Prostate gland (tissue), 2 donors: ENCODE measurements around the gene LENG1. TPM values are rescaled to one million over a fixed set of nuclear protein-coding genes. Genes with fewer than 3 reads are reported as not detected.

ENCODE experiments used
- DNase-seq: peaks from one replicate; pipeline ENCODE4 v3.0.0-alpha.2; 2019; ENCODE audit warnings: low spot score
- H3K27ac ChIP-seq, 2 donors: fragments of 200-600 bp; sonication (generic); 2 replicates each; pipeline ENCODE4 v1.5.1; 2017 to 2019
- H3K27me3 ChIP-seq: fragments of 200-600 bp; sonication (generic); replicated peaks from 2 replicates; pipeline ENCODE4 v1.5.1; 2019; ENCODE audit not compliant: insufficient read depth
- H3K36me3 ChIP-seq, 2 donors: fragments of 200-600 bp; sonication (generic); 1 replicate in 1 of 2; 2 replicates in 1 of 2; pipeline versions ENCODE4 v1.5.1 to v1.8.1; 2017 to 2019
- H3K4me1 ChIP-seq: fragments of 200-600 bp; sonication (generic); replicated peaks from 2 replicates; pipeline ENCODE4 v1.5.1; 2019
- H3K4me3 ChIP-seq, 2 donors: fragments of 200-600 bp; sonication (generic); 2 replicates each; pipeline ENCODE4 v1.5.1; 2017 to 2019
- H3K9me3 ChIP-seq: fragments of 200-600 bp; sonication (generic); 2 replicates; pipeline ENCODE4 v1.5.1; 2017
- CTCF ChIP-seq, 4 experiments: fragments of 200-600 bp in 2 of 4; fragments of 450-650 bp in 2 of 4; sonication (generic) in 2 of 4; IDR thresholded peaks; 1 replicate in 3 of 4; 2 replicates in 1 of 4; pipeline ENCODE4 v1.5.1; 2016 to 2019; ENCODE audit warnings: antibody characterized with exemption in 4 of 4, mild to moderate bottlenecking in 2 of 4, moderate library complexity in 2 of 4
- POLR2A ChIP-seq: fragments of 450-650 bp; IDR thresholded peaks from one replicate; pipeline ENCODE4 v1.6.1; 2016; ENCODE audit warnings: antibody characterized with exemption, mild to moderate bottlenecking
- POLR2AphosphoS5 ChIP-seq: sonication (generic); formaldehyde crosslinking; IDR thresholded peaks from one replicate; pipeline ENCODE4 v1.6.1; 2017; ENCODE audit warnings: antibody characterized with exemption
- WGBS: methylation state at CpG from one replicate; pipeline ENCODE4 v1.1.5; 2018; 5-methylcytosine and 5-hydroxymethylcytosine counted together
- intact Hi-C: fragments of 100-400 bp; cut with DNase I; formaldehyde crosslinking; loops from one replicate; pipeline ENCODE4 v1.14.2; 2022
- total RNA-seq, 2 donors: library from RNA; depleted of rRNA; stranded (reverse); fragments of >200 nt; gene quantifications; one replicate each; pipeline ENCODE4 v1.1.0, GENCODE V29; 2016

Gene LENG1
- total RNA-seq, 2 donors from 2014 or later = 7.6 to 14.7 TPM

GRCh38 chr19:54179262-54179852 is 19.8 kb upstream of the LENG1 start:
- 91% methylated on average over 10 of the region's 10 CpGs for WGBS
- intact Hi-C loops = no loop called here
- H3K4me3 ChIP-seq = no peak overlapping the region

GRCh38 chr19:54178581-54179261 is 19.2 kb upstream of the LENG1 start:
- TF ChIP-seq POLR2AphosphoS5 (peak; percentile 54), CTCF (IDR thresholded peaks at IDR 0.05) (no peak)
- Histone ChIP-seq H3K27ac (no peak overlapping the region), H3K4me3 (no peak overlapping the region), H3K27me3 (no peaks in the 10 kb centered on the region), H3K36me3 (no peaks in the 10 kb centered on the region), H3K9me3 (no peaks in the 10 kb centered on the region), H3K4me1 (no peaks in the 10 kb centered on the region)
- intact Hi-C loops = no loop called here
- DNase-seq = no peak
- WGBS = 86% methylated on average over 21 of the region's 23 CpGs

More at GRCh38 chr19:54179262-54179852, 19.8 kb upstream of the LENG1 start:
- Histone ChIP-seq H3K36me3 (no peaks in the 10 kb centered on the region), H3K4me1 (no peaks in the 10 kb centered on the region), H3K27ac (no peak overlapping the region), H3K9me3 (no peaks in the 10 kb centered on the region), H3K27me3 (no peaks in the 10 kb centered on the region)
- no peak for TF ChIP-seq POLR2A
- TF ChIP-seq CTCF (IDR thresholded peaks at IDR 0.05) = no peak
- TF ChIP-seq POLR2AphosphoS5 = no peak
- no peak for DNase-seq

- no peaks in the 10 kb centered on the region for H3K4me1 ChIP-seq
- no peak overlapping the region for H3K27ac ChIP-seq
- no peaks in the 10 kb centered on the region for H3K27me3 ChIP-seq
- DNase-seq = no peak
- H3K36me3 ChIP-seq = no peaks in the 10 kb centered on the region
- intact Hi-C loops = no loop called here
- no peak overlapping the region for H3K4me3 ChIP-seq
- H3K9me3 ChIP-seq = no peaks in the 10 kb centered on the region
- WGBS = 78% methylated on average over 20 of the region's 25 CpGs
- TF ChIP-seq POLR2A (no peak), CTCF (IDR thresholded peaks at IDR 0.05) (no peak), POLR2AphosphoS5 (no peak)
Observed at GRCh38 chr19:54173951-54174834, 14.7 kb upstream of the LENG1 start.

- DNase-seq = no peak
- Histone ChIP-seq H3K36me3 (no peaks in the 10 kb centered on the region), H3K4me1 (no peaks in the 10 kb centered on the region), H3K27ac (peak overlapping the region; percentile 86 to 89), H3K27me3 (no peaks in the 10 kb centered on the region), H3K4me3 (peak overlapping the region in 1 of 2 donors; percentile 42), H3K9me3 (no peaks in the 10 kb centered on the region)
- intact Hi-C loops = no loop called here
- 49% methylated on average over 15 of the region's 15 CpGs for WGBS
- no peak for TF ChIP-seq POLR2A
- no peak for TF ChIP-seq POLR2AphosphoS5
- no peak for TF ChIP-seq CTCF (IDR thresholded peaks at IDR 0.05)
Observed at GRCh38 chr19:54173359-54173699, 13.8 kb upstream of the LENG1 start.
